ENCODE data around the gene IRF2BP1. TPM values are rescaled to one million over a fixed set of nuclear protein-coding genes. Genes with fewer than 3 reads are reported as not detected.

IRF2BP1 gene
- total and polyA plus RNA-seq, 2 of the 13 experiments (the other 11 are each of a cell fraction or from before 2014, with no cell fraction given) = 4.3 to 14.3 TPM

- TF ChIP-seq KLF15 (CRISPR knock-in tag; IDR thresholded peaks at IDR 0.05; ENCODE audit: borderline replicate concordance) (peak; percentile 75; the same call in 1 of the 2 replicates), MXD4 (CRISPR knock-in tag; IDR thresholded peaks at IDR 0.05) (no peak), ZC3H13 (CRISPR knock-in tag; IDR thresholded peaks at IDR 0.05) (peak; percentile 57; the same call in 1 of the 2 replicates), DMAP1 (CRISPR knock-in tag; IDR thresholded peaks at IDR 0.05) (peak; percentile 64), HNF1B (CRISPR knock-in tag; IDR thresholded peaks at IDR 0.05) (peak; percentile 64; the same call in 1 of the 2 replicates), AGO1 (IDR thresholded peaks at IDR 0.05; ENCODE audit: low read depth, low read length, poor library complexity, severe bottlenecking) (peak; percentile 67), RBM39 (IDR thresholded peaks at IDR 0.05; ENCODE audit: low read depth, low read length, poor library complexity, severe bottlenecking) (peak; percentile 91), CEBPG (CRISPR knock-in tag; IDR thresholded peaks at IDR 0.05) (peak; percentile 24; the same call in 1 of the 2 replicates), ZNF343 (CRISPR knock-in tag; IDR thresholded peaks at IDR 0.05) (peak; percentile 34; the same call in 1 of the 2 replicates), NRL (CRISPR knock-in tag; IDR thresholded peaks at IDR 0.05; ENCODE audit: borderline replicate concordance) (peak; percentile 77; the same call in 1 of the 2 replicates), ELF3 (CRISPR knock-in tag; IDR thresholded peaks at IDR 0.05) (peak; percentile 32; the same call in 1 of the 2 replicates), DNMT3B (CRISPR knock-in tag; conservative IDR thresholded peaks at IDR 0.05) (no peak; the same call in 1 of the 2 replicates), ZNF710 (CRISPR knock-in tag; IDR thresholded peaks at IDR 0.05; ENCODE audit: borderline replicate concordance) (peak; percentile 53), FOXJ3 (CRISPR knock-in tag; IDR thresholded peaks at IDR 0.05; ENCODE audit: borderline replicate concordance) (0 out of 2 replicates have a peak, but pooled peaks have one; percentile 44), ZNF30 (CRISPR knock-in tag; IDR thresholded peaks at IDR 0.05) (no peak)
- TF ChIP-seq, protein P1, sequence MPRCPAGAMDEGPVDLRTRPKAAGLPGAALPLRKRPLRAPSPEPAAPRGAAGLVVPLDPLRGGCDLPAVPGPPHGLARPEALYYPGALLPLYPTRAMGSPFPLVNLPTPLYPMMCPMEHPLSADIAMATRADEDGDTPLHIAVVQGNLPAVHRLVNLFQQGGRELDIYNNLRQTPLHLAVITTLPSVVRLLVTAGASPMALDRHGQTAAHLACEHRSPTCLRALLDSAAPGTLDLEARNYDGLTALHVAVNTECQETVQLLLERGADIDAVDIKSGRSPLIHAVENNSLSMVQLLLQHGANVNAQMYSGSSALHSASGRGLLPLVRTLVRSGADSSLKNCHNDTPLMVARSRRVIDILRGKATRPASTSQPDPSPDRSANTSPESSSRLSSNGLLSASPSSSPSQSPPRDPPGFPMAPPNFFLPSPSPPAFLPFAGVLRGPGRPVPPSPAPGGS (CRISPR knock-in tag; IDR thresholded peaks at IDR 0.05) = peak; percentile 65; the same call in 1 of the 2 replicates
- TF ChIP-seq, protein P2, sequence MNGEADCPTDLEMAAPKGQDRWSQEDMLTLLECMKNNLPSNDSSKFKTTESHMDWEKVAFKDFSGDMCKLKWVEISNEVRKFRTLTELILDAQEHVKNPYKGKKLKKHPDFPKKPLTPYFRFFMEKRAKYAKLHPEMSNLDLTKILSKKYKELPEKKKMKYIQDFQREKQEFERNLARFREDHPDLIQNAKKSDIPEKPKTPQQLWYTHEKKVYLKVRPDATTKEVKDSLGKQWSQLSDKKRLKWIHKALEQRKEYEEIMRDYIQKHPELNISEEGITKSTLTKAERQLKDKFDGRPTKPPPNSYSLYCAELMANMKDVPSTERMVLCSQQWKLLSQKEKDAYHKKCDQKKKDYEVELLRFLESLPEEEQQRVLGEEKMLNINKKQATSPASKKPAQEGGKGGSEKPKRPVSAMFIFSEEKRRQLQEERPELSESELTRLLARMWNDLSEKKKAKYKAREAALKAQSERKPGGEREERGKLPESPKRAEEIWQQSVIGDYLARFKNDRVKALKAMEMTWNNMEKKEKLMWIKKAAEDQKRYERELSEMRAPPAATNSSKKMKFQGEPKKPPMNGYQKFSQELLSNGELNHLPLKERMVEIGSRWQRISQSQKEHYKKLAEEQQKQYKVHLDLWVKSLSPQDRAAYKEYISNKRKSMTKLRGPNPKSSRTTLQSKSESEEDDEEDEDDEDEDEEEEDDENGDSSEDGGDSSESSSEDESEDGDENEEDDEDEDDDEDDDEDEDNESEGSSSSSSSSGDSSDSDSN (CRISPR knock-in tag; IDR thresholded peaks at IDR 0.05) = peak; percentile 87
- TF ChIP-seq, protein P3, sequence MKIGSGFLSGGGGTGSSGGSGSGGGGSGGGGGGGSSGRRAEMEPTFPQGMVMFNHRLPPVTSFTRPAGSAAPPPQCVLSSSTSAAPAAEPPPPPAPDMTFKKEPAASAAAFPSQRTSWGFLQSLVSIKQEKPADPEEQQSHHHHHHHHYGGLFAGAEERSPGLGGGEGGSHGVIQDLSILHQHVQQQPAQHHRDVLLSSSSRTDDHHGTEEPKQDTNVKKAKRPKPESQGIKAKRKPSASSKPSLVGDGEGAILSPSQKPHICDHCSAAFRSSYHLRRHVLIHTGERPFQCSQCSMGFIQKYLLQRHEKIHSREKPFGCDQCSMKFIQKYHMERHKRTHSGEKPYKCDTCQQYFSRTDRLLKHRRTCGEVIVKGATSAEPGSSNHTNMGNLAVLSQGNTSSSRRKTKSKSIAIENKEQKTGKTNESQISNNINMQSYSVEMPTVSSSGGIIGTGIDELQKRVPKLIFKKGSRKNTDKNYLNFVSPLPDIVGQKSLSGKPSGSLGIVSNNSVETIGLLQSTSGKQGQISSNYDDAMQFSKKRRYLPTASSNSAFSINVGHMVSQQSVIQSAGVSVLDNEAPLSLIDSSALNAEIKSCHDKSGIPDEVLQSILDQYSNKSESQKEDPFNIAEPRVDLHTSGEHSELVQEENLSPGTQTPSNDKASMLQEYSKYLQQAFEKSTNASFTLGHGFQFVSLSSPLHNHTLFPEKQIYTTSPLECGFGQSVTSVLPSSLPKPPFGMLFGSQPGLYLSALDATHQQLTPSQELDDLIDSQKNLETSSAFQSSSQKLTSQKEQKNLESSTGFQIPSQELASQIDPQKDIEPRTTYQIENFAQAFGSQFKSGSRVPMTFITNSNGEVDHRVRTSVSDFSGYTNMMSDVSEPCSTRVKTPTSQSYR (CRISPR knock-in tag; IDR thresholded peaks at IDR 0.05; ENCODE audit: borderline replicate concordance) = peak; percentile 72; the same call in 1 of the 2 replicates
Measured at GRCh38 chr19:45876411-45877197, 9.3 kb downstream of the IRF2BP1 start (continued).

Measured in HepG2 (cell line).